ENCODE results near the gene ZDHHC3. TPM values are rescaled to one million over a fixed set of nuclear protein-coding genes. Genes with fewer than 3 reads are reported as not detected.

ZDHHC3 gene
- total RNA-seq, 2 donors from 2014 or later: 40.6 to 60.5 TPM

- Histone ChIP-seq H3K27me3 (no peaks in the 10 kb centered on the region), H3K4me3 (no peak overlapping the region), H3K4me1 (no peaks in the 10 kb centered on the region), H3K27ac (no peak overlapping the region), H3K36me3 (no peaks in the 10 kb centered on the region), H3K9me3 (no peaks in the 10 kb centered on the region)
- no peak for TF ChIP-seq CTCF (IDR thresholded peaks at IDR 0.05)
- no peak for DNase-seq (ENCODE audit: low spot score)
Observed at GRCh38 chr3:44907612-44908011, 68.4 kb downstream of the ZDHHC3 start.

- no peak for DNase-seq (ENCODE audit: low spot score)
- Histone ChIP-seq H3K27me3 (no peaks in the 10 kb centered on the region), H3K4me1 (no peaks in the 10 kb centered on the region), H3K4me3 (no peak overlapping the region), H3K36me3 (no peaks in the 10 kb centered on the region), H3K9me3 (no peaks in the 10 kb centered on the region), H3K27ac (no peak overlapping the region)
- no peak for TF ChIP-seq CTCF (IDR thresholded peaks at IDR 0.05)
Observed at GRCh38 chr3:44906997-44907396, 69.0 kb downstream of the ZDHHC3 start.

- TF ChIP-seq CTCF (IDR thresholded peaks at IDR 0.05): no peak
- no peak overlapping the region for H3K27ac ChIP-seq
- no peak for DNase-seq (ENCODE audit: low spot score)
- H3K27me3 ChIP-seq: no peaks in the 10 kb centered on the region
- H3K36me3 ChIP-seq: no peaks in the 10 kb centered on the region
- no peaks in the 10 kb centered on the region for H3K9me3 ChIP-seq
- no peaks in the 10 kb centered on the region for H3K4me1 ChIP-seq
- H3K4me3 ChIP-seq: no peak overlapping the region
Observed at GRCh38 chr3:44905446-44906157, 70.4 kb downstream of the ZDHHC3 start.

- Histone ChIP-seq H3K27ac (no peak overlapping the region), H3K4me1 (no peaks in the 10 kb centered on the region), H3K4me3 (no peak overlapping the region), H3K27me3 (no peaks in the 10 kb centered on the region), H3K36me3 (no peaks in the 10 kb centered on the region), H3K9me3 (no peaks in the 10 kb centered on the region)
- DNase-seq (ENCODE audit: low spot score): no peak
- TF ChIP-seq CTCF (IDR thresholded peaks at IDR 0.05): no peak
Observed at GRCh38 chr3:44903751-44904150, 72.2 kb downstream of the ZDHHC3 start.

GRCh38 chr3:44903314-44903713, 72.7 kb downstream of the ZDHHC3 start:
- Histone ChIP-seq H3K36me3 (no peaks in the 10 kb centered on the region), H3K27me3 (no peaks in the 10 kb centered on the region), H3K9me3 (no peaks in the 10 kb centered on the region), H3K4me3 (no peak overlapping the region), H3K27ac (no peak overlapping the region), H3K4me1 (no peaks in the 10 kb centered on the region)
- DNase-seq (ENCODE audit: low spot score): no peak
- no peak for TF ChIP-seq CTCF (IDR thresholded peaks at IDR 0.05)

- no peaks in the 10 kb centered on the region for H3K9me3 ChIP-seq
- no peak for TF ChIP-seq CTCF (IDR thresholded peaks at IDR 0.05)
- no peak overlapping the region for H3K27ac ChIP-seq
- H3K36me3 ChIP-seq: no peaks in the 10 kb centered on the region
- H3K27me3 ChIP-seq: no peaks in the 10 kb centered on the region
- no peaks in the 10 kb centered on the region for H3K4me1 ChIP-seq
- no peak overlapping the region for H3K4me3 ChIP-seq
- DNase-seq (ENCODE audit: low spot score): no peak
Observed at GRCh38 chr3:44902628-44903027, 73.3 kb downstream of the ZDHHC3 start.

All from right atrium auricular region (tissue), 2 donors.